Rectal smooth muscle tissue (tissue), 1 donor: ENCODE data around the gene RASD2.
A peak's percentile ranks its signal among the peaks of the same experiment; 100 is the strongest.

Experiments
- H3K27ac ChIP-seq: one replicate; pipeline ENCODE4 v1.7.0; 2013; ENCODE audit warnings: low read depth, low read length, inconsistent platforms
- H3K27me3 ChIP-seq: one replicate; pipeline ENCODE4 v1.7.0; 2013; ENCODE audit warnings: low read length; ENCODE audit not compliant: control insufficient read depth, insufficient read depth
- H3K36me3 ChIP-seq: one replicate; pipeline ENCODE4 v1.7.0; 2013; ENCODE audit warnings: low read length; ENCODE audit not compliant: control insufficient read depth, insufficient read depth
- H3K4me1 ChIP-seq: one replicate; pipeline ENCODE4 v1.7.0; 2013; ENCODE audit warnings: low read length; ENCODE audit not compliant: control insufficient read depth, insufficient read depth
- H3K4me3 ChIP-seq: one replicate; pipeline ENCODE4 v1.7.0; 2013; ENCODE audit warnings: low read length
- H3K9ac ChIP-seq: one replicate; pipeline ENCODE4 v1.7.0; 2013; ENCODE audit warnings: low read length

Gene RASD2

DNA sequence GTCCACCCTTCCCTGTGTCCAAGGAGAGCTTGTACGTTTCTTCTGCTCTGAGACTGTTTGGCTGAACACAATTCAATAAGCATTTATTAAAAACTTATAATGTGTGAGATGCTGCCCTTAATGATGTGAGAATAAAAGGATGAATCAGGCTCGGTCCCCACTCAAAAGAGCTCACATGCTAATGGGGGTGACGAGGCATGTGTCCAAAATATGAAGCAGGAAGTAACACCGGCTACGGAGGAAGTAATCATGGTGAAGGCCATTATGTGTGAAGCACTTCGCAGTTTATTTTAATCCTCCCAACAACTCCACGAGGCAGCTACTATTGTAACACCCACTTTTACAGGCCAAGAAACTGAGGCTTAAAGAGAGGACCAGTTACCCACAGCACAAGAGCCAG lies 3.4 kb upstream of the RASD2 start:
- no peaks in the 10 kb centered on the region for H3K27me3 ChIP-seq
- no peaks in the 10 kb centered on the region for H3K36me3 ChIP-seq
- H3K4me1 ChIP-seq: peaks cover 6% of the 10 kb centered on the region
- H3K9ac ChIP-seq: no peak overlapping the region
- H3K27ac ChIP-seq: no peak overlapping the region
- H3K4me3 ChIP-seq: no peak overlapping the region

DNA sequence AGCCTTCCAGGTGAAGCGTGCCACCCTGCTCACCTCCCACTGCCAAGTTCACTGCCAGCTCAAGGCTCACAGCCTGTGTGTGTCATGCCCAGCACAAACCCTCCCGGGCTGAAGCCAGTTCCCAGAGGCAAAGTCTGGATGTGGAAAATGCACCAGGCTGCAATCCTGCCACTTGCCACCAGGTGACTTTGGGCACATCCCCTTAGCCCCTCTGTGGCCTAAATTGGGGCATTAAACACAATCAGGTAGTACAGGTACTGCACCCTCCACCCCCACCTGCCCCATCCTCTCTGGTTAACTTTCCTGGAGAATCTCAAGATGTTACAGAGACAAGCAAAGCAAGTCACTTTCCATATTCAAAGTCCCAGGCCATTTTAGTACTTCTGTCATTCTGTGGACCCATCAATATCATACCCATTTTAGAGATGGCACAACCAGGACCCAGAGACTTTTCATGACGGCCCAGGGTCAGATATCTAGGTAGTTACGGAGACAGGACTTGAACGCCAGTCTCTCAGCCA lies 1.8 kb upstream of the RASD2 start:
- Histone ChIP-seq H3K27ac (peak overlapping the region; percentile 91), H3K27me3 (no peaks in the 10 kb centered on the region), H3K4me1 (peaks cover 6% of the 10 kb centered on the region), H3K9ac (no peak overlapping the region), H3K4me3 (no peak overlapping the region), H3K36me3 (no peaks in the 10 kb centered on the region)

DNA sequence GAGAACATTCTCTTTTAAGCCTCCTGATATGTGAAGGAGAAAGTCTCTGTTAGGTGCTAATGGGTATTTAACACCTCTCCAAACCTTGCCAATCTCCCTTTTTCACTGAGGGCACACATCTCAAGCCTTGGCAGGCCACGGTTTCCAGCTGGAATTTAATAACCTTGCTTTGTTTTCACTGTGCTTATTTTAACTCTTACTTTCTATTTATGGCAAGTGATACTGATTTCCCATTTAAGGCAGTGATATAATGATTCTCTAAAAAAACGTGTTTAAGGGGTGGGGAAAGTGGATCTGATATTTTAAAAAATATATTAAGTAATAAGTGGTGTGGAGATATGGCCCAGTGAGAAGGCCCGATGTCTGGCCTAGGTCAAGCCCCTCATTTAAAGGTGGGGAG lies 1.1 kb upstream of the RASD2 start:
- Histone ChIP-seq H3K4me3 (peak overlapping the region; percentile 65), H3K4me1 (peaks cover 6% of the 10 kb centered on the region), H3K27ac (peak overlapping the region; percentile 91), H3K27me3 (no peaks in the 10 kb centered on the region), H3K9ac (no peak overlapping the region), H3K36me3 (no peaks in the 10 kb centered on the region)

DNA sequence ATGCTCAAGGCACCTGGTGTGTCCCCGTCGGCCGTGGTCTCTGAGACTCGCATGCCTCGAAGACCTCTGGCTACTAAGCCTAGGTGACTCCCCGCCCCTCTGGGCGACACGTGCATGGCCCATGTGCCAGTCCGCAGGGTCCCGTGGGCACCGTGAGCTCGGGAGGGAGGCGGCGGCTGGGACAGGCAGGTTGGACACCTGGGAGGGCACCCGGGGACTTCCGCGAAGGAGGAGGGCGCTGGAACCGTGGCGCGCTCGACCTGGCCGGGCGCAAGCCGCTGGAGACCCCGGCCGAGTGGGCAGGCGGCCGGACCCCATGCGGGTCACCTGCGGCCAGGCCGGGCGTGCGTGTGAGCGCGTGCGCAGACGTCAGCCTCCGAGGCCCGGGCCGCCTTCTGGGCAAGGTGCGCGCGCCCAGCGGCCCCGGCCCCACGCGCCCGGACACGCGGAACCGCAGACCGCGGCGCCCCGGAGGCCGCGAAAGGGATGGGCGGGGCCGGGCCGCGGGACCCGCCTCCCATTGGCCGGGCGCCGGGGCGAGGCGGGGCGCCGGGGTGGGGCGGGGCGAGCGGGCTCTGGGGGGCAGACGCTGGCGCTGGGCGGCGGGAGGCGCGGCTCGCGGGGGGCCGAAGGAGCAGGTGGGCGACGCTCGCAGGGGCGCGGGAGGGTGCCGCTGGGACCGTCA lies 579 bp upstream of the RASD2 start:
- Histone ChIP-seq H3K27me3 (no peaks in the 10 kb centered on the region), H3K36me3 (no peaks in the 10 kb centered on the region), H3K4me1 (peaks cover 6% of the 10 kb centered on the region), H3K4me3 (peak overlapping the region; percentile 86), H3K27ac (peak overlapping the region; percentile 91), H3K9ac (peak overlapping the region; percentile 25)

DNA sequence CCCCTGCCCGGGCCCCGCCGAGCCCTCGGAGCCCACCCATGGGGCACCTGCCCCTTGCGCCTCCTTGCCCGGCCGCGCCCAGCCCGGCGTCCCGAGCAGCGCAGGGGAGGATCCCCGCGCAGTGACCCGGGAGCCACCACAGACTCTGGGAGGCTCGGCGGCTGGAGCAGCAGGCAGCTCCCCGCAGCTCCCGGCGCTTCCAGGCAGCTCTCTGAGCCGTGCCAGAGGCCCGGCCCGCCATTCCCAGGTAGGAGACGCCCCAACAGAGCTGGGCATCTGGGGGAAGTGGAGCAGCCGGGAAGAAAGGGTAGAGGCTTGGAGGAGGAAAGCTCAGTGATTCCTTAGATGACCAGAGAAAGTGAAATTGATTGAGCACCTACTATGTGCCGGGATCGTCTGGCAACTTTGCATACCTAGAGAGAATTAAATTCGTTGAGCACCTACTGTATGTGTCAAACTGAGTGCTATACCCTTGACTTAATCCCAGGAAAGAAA lies 670 bp downstream of the RASD2 start:
- peak overlapping the region; percentile 86 for H3K4me3 ChIP-seq
- no peaks in the 10 kb centered on the region for H3K36me3 ChIP-seq
- no peaks in the 10 kb centered on the region for H3K27me3 ChIP-seq
- peak overlapping the region; percentile 81 for H3K27ac ChIP-seq
- peak overlapping the region; percentile 24 for H3K9ac ChIP-seq
- peaks cover 6% of the 10 kb centered on the region for H3K4me1 ChIP-seq

DNA sequence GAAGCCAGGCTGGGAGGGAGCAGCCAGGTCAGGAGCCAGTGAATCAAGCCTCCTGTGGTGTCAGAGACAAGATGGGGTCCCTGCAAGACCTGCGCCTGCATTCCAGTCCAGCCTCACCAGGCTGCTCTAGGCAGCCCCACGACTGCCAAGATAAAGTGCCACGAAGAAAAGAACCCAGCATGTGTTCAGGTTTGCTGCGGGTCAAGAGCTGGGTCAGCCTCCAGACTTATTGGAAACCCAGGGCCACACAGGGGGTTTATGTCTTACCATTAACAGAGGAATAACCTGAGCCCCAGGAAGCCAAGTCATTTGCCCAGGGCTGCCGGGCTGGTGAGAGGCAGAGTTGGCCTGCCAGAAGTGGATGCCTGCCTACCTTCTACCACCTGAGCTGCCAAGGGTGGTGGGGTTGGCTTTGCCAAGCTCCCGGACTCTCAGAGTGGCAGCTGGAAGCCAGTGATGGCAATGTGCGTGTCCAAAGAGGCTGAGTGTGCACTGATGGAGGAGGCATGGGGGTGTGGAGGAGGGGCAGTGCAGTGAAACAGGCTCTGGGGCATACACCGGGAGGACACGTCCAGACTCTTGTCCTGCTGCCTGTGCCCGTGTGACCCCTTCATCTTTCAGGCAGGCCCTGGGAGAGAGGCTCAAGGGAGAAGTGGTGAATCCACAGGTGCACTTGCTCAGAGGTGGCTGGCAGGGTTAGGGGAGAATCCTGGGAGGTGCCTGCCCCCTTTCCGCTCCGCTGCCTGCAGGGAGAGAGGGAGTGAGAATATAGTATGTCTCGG lies 1.7 kb downstream of the RASD2 start:
- no peak overlapping the region for H3K27ac ChIP-seq
- H3K9ac ChIP-seq: no peak overlapping the region
- H3K4me3 ChIP-seq: peak overlapping the region; percentile 86

DNA sequence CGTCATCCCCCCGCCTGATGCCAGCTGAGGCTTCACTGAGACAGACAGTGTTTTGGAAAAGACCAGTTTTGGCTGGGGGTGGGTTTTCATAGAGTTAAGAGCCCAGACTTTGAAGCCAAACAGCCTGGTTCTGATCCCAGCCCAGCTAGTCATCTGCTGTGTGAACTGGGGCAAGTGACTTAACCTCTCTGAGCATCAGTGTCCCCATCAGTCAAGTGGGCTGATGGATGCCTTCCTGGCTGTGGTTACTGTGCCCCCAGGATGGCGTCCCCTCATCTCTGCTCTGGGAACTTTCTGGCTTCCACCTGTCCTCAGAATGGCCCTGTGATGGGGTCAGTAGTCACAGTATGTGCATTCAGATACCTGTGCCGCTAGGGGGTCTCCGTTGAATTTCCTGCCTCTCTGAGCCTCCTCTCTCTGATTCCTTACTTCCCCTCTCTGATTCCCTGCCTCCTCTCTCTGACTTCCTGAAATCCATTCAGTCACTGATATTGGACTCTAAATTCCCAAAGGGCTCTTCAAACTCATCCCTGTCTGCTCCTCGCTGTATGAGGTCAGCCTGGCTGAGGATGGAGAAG lies 2.4 kb downstream of the RASD2 start:
- Histone ChIP-seq H3K36me3 (no peaks in the 10 kb centered on the region), H3K4me1 (peaks cover 6% of the 10 kb centered on the region), H3K27me3 (no peaks in the 10 kb centered on the region), H3K9ac (no peak overlapping the region), H3K27ac (no peak overlapping the region), H3K4me3 (peak overlapping the region; percentile 86)

More for the DNA sequence above, 1.7 kb downstream of the RASD2 start:
- Histone ChIP-seq H3K4me1 (peaks cover 6% of the 10 kb centered on the region), H3K27me3 (no peaks in the 10 kb centered on the region), H3K36me3 (no peaks in the 10 kb centered on the region)

DNA sequence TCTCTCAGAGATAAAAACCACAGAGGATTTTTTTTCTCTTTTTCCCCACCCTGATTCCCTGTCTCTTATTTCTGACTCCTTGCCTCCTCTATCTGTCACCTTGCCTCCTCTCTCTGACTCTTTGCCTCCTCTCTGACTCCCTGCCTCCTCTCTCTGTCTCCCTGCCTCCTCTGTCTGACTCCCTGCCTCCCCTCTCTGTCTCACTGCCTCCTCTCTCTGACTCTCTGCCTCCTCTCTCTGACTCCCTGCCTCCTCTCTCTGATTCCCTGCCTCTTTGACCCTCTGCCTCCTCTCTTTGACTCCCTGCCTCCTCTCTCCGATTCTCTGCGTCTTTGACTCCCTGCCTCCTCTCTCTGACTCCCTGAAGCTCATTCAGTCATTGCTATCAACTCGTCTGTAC lies 3.1 kb downstream of the RASD2 start:
- H3K4me1 ChIP-seq: peaks cover 6% of the 10 kb centered on the region
- no peaks in the 10 kb centered on the region for H3K36me3 ChIP-seq
- no peak overlapping the region for H3K9ac ChIP-seq
- H3K4me3 ChIP-seq: no peak overlapping the region
- H3K27ac ChIP-seq: no peak overlapping the region
- H3K27me3 ChIP-seq: no peaks in the 10 kb centered on the region

DNA sequence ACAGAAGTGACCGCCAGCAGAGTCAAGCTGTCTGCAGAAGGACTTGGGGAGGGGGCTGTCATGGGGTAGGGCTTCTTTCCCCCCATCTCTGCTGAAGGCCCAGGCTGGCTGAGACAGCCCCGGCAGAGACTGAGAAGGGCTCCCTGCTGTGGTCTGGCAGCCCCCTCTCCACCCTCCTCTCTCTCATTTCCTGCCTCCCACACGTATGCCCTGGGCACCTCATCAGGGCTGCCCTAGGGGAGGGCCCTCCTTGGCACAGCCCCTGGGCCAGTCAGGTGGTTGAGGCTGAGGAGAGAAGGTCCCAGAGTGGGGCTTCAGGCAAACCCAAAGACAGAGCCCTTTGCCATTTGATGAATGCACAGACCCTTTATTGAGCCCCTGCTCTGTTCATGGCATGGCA lies 3.6 kb downstream of the RASD2 start:
- no peak overlapping the region for H3K9ac ChIP-seq
- no peaks in the 10 kb centered on the region for H3K36me3 ChIP-seq
- H3K4me1 ChIP-seq: peaks cover 6% of the 10 kb centered on the region
- H3K4me3 ChIP-seq: no peak overlapping the region
- H3K27me3 ChIP-seq: no peaks in the 10 kb centered on the region
- no peak overlapping the region for H3K27ac ChIP-seq

DNA sequence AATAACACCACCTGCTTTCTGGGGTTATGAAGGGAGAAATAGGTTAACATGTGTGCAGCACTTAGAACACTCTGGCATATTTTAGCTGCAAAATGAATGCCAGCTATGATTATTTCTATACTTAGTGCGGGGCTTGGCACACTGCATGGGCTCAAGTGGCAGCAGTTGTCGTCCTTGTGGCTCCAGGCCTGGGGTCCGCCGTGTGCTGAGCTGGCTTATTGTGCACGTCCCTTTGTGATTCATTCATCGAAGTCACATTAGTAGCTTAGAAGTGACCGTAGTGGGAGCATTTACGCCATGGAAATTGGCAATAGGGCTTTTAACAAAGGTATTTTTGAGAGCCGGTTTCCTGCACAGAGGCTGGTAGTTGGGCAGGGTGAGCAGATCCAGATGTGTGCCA lies 4.2 kb downstream of the RASD2 start:
- peaks cover 2% of the 10 kb centered on the region for H3K4me1 ChIP-seq
- H3K4me3 ChIP-seq: no peak overlapping the region
- H3K9ac ChIP-seq: no peak overlapping the region
- no peaks in the 10 kb centered on the region for H3K36me3 ChIP-seq
- H3K27ac ChIP-seq: no peak overlapping the region
- H3K27me3 ChIP-seq: no peaks in the 10 kb centered on the region

DNA sequence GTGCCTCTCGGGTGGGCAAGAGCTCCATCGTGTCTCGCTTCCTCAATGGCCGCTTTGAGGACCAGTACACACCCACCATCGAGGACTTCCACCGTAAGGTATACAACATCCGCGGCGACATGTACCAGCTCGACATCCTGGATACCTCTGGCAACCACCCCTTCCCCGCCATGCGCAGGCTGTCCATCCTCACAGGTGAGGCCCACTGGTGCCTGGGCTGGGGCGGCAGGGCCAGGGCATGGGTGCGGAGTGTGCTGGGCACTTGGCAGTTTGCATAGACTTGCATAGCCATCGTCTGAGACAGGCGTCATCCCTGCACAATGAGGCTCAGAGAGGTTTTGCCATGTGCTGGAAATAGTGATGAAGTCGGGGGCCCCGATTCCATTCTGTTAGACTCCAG lies 6.3 kb downstream of the RASD2 start:
- H3K4me1 ChIP-seq: no peaks in the 10 kb centered on the region
- H3K27ac ChIP-seq: no peak overlapping the region
- no peaks in the 10 kb centered on the region for H3K27me3 ChIP-seq
- H3K36me3 ChIP-seq: no peaks in the 10 kb centered on the region
- H3K4me3 ChIP-seq: no peak overlapping the region
- H3K9ac ChIP-seq: no peak overlapping the region

DNA sequence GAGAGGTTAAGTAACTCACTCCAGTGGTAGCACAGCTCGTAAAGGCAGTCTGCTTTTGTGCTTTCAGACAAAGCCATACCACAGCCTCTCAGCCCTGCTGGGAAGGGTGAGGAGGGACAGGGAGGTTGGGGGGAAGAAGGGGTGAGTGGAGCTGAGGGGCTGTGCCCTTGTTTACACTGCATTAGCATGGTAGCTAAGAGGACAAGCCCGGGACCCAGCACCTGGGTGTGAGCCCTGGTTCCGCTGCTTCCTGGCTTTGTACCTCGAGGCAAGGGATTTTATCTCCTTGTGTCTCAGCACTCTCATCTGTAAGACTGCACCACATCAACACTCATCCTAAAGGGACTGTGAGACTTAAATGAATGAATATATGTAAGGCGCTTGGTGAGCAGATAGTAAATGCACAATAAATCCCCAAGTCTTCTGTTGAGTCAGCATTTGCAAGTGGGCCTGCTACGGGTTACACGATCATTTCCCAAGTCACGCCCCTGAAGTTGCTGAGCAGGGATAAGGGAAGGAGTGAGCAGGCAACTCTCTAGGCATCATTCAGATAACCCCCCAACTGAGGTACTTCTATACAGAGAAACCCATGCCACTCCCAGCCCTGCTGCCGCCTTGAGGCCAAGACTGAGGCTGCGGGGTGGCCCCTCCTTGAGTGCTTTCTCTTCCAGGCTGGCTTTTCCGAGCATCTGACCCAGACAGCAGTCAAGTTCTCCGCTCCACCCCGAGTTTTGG lies 7.5 kb downstream of the RASD2 start:
- Histone ChIP-seq H3K36me3 (no peaks in the 10 kb centered on the region), H3K9ac (no peak overlapping the region), H3K27ac (no peak overlapping the region), H3K4me3 (no peak overlapping the region), H3K27me3 (no peaks in the 10 kb centered on the region), H3K4me1 (no peaks in the 10 kb centered on the region)
